ENCODE measurements around the gene CARMIL3.
"Not testable (repeated sequence)": the region's sequence is repeated elsewhere in the genome, so short reads cannot be mapped to it uniquely, and the experiment has no call there.

Gene CARMIL3

GRCh38 chr14:24024939-24025418 lies 26.8 kb upstream of the CARMIL3 start:
- H3K36me3 ChIP-seq (ENCODE audit: insufficient read depth, low read length); H3K4me3 ChIP-seq; H3K9ac ChIP-seq (ENCODE audit: insufficient read length); H3K27ac ChIP-seq; H3K9me3 ChIP-seq (ENCODE audit: low read depth, low read length); DNase-seq (ENCODE audit: low read depth, low spot score): not testable (repeated sequence)

- DNase-seq (ENCODE audit: low read depth, low spot score); H3K36me3 ChIP-seq (ENCODE audit: insufficient read depth, low read length); H3K9ac ChIP-seq (ENCODE audit: insufficient read length); H3K9me3 ChIP-seq (ENCODE audit: low read depth, low read length); H3K27ac ChIP-seq; H3K4me3 ChIP-seq: not testable (repeated sequence)
These were observed 22.1 kb upstream of the CARMIL3 start for GRCh38 chr14:24029687-24030086.

GRCh38 chr14:24031331-24031730 lies 20.5 kb upstream of the CARMIL3 start:
- not testable (repeated sequence) for H3K27ac ChIP-seq; H3K9ac ChIP-seq (ENCODE audit: insufficient read length); DNase-seq (ENCODE audit: low read depth, low spot score); H3K9me3 ChIP-seq (ENCODE audit: low read depth, low read length); H3K36me3 ChIP-seq (ENCODE audit: insufficient read depth, low read length); H3K4me3 ChIP-seq

GRCh38 chr14:24032727-24033418 lies 18.9 kb upstream of the CARMIL3 start:
- no peak for DNase-seq (ENCODE audit: low read depth, low spot score)
- H3K36me3 ChIP-seq (ENCODE audit: insufficient read depth, low read length) = no peaks in the 10 kb centered on the region

GRCh38 chr14:24035769-24036168 lies 16.0 kb upstream of the CARMIL3 start:
- not testable (repeated sequence) for DNase-seq (ENCODE audit: low read depth, low spot score); H3K9me3 ChIP-seq (ENCODE audit: low read depth, low read length); H3K27ac ChIP-seq; H3K9ac ChIP-seq (ENCODE audit: insufficient read length); H3K36me3 ChIP-seq (ENCODE audit: insufficient read depth, low read length)
- H3K4me3 ChIP-seq = peak overlapping the region; percentile 79

More at GRCh38 chr14:24032727-24033418, 18.9 kb upstream of the CARMIL3 start:
- Histone ChIP-seq H3K27ac (no peak overlapping the region), H3K4me3 (no peak overlapping the region), H3K9ac (ENCODE audit: insufficient read length) (no peak overlapping the region), H3K9me3 (ENCODE audit: low read depth, low read length) (no peaks in the 10 kb centered on the region)
- TF ChIP-seq POLR2AphosphoS5 (IDR thresholded peaks at IDR 0.05; ENCODE audit: borderline replicate concordance, low read depth, low read length) (no peak), FOXP2 (optimal IDR thresholded peaks at IDR 0.05; ENCODE audit: control extremely low read depth, extremely low read length, insufficient read depth) (no peak), EZH2 (IDR thresholded peaks at IDR 0.05) (no peak)

GRCh38 chr14:24036169-24036962 lies 15.4 kb upstream of the CARMIL3 start:
- peak; percentile 18 for DNase-seq (ENCODE audit: low read depth, low spot score)
- H3K4me3 ChIP-seq = peak overlapping the region; percentile 79
- H3K9ac ChIP-seq (ENCODE audit: insufficient read length) = peak overlapping the region; percentile 76
- H3K27ac ChIP-seq = peak overlapping the region; percentile 65
- no peaks in the 10 kb centered on the region for H3K36me3 ChIP-seq (ENCODE audit: insufficient read depth, low read length)
- no peaks in the 10 kb centered on the region for H3K9me3 ChIP-seq (ENCODE audit: low read depth, low read length)
- TF ChIP-seq POLR2AphosphoS5 (IDR thresholded peaks at IDR 0.05; ENCODE audit: borderline replicate concordance, low read depth, low read length) (peak; percentile 75), FOXP2 (optimal IDR thresholded peaks at IDR 0.05; ENCODE audit: control extremely low read depth, extremely low read length, insufficient read depth) (no peak)

GRCh38 chr14:24036963-24037657 lies 14.7 kb upstream of the CARMIL3 start:
- H3K4me3 ChIP-seq = peak overlapping the region; percentile 79
- H3K9ac ChIP-seq (ENCODE audit: insufficient read length) = peak overlapping the region; percentile 76

GRCh38 chr14:24037658-24038037 lies 14.2 kb upstream of the CARMIL3 start:
- Histone ChIP-seq H3K36me3 (ENCODE audit: insufficient read depth, low read length) (no peaks in the 10 kb centered on the region), H3K4me3 (no peak overlapping the region), H3K27ac (no peak overlapping the region), H3K9me3 (ENCODE audit: low read depth, low read length) (no peaks in the 10 kb centered on the region), H3K9ac (ENCODE audit: insufficient read length) (no peak overlapping the region)
- no peak for TF ChIP-seq POLR2AphosphoS5 (IDR thresholded peaks at IDR 0.05; ENCODE audit: borderline replicate concordance, low read depth, low read length)
- TF ChIP-seq FOXP2 (optimal IDR thresholded peaks at IDR 0.05; ENCODE audit: control extremely low read depth, extremely low read length, insufficient read depth) = no peak
- no peak for DNase-seq (ENCODE audit: low read depth, low spot score)

More at GRCh38 chr14:24036963-24037657, 14.7 kb upstream of the CARMIL3 start:
- H3K36me3 ChIP-seq (ENCODE audit: insufficient read depth, low read length); H3K9me3 ChIP-seq (ENCODE audit: low read depth, low read length); DNase-seq (ENCODE audit: low read depth, low spot score): not testable (repeated sequence)
- peak overlapping the region; percentile 65; the same call in 1 of the 2 replicates for H3K27ac ChIP-seq

GRCh38 chr14:24038686-24039085 lies 13.1 kb upstream of the CARMIL3 start:
- no peaks in the 10 kb centered on the region for H3K36me3 ChIP-seq (ENCODE audit: insufficient read depth, low read length)
- DNase-seq (ENCODE audit: low read depth, low spot score) = no peak
- H3K4me3 ChIP-seq = no peak overlapping the region
- no peak overlapping the region for H3K27ac ChIP-seq
- no peak overlapping the region for H3K9ac ChIP-seq (ENCODE audit: insufficient read length)
- H3K9me3 ChIP-seq (ENCODE audit: low read depth, low read length) = no peaks in the 10 kb centered on the region
- TF ChIP-seq FOXP2 (optimal IDR thresholded peaks at IDR 0.05; ENCODE audit: control extremely low read depth, extremely low read length, insufficient read depth) = no peak
- no peak for TF ChIP-seq EZH2 (IDR thresholded peaks at IDR 0.05)
- TF ChIP-seq POLR2AphosphoS5 (IDR thresholded peaks at IDR 0.05; ENCODE audit: borderline replicate concordance, low read depth, low read length) = no peak

Data from SK-N-MC (cell line).